HL-60/S4 (cell line): ENCODE results near the gene GNB1.

Experiments
- in situ Hi-C: fragments of 300-500 bp; cut with MboI; formaldehyde crosslinking; loops from 2 replicates; pipeline ENCODE4 v1.14.3; 2022; ENCODE audit warnings: low sequenced_read_pairs

Gene GNB1

GRCh38 chr1:1786836-1787605 lies 103.9 kb downstream of the GNB1 start:
- in situ Hi-C loops, result no loop called here

DNA sequence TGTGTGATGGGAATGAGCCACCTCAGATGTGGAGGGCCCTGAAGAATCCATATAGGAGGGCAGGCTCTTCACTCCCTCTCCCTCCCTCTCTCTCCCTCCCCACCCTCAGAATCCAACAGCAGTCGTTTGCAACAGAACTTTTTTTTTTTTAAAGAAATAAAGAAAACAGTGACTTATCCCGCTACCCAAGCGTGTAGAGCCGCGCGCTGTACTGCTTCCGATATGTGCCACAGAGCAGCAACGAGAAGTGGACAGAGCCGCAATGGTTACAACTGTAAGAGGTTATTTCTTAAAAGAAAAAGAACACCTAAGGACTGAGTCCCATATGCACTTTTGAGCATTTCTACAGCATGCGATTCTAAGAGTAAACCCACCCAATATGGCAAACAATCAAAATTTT lies 105.2 kb downstream of the GNB1 start:
- in situ Hi-C loops, result no loop called here

DNA sequence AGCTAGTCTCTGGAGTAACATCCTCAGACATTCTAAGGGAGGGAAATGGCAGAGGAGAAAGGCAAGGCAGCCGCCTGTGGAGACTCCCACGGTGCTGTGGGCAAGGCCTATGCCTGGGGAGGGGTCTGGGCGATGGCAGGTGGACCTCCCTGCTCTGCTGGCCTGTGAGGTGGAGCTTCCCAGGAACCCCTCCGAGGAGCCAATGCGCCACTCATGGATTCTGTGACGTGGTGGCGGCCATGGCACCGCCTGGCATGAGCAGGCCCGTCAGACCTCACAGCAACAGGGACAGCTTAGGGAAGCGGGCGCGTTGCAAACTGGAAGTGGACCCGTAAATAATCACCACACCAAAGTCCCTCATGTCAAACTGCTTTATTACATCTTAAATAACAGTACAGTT lies 106.0 kb downstream of the GNB1 start:
- in situ Hi-C loops, result no loop called here

DNA sequence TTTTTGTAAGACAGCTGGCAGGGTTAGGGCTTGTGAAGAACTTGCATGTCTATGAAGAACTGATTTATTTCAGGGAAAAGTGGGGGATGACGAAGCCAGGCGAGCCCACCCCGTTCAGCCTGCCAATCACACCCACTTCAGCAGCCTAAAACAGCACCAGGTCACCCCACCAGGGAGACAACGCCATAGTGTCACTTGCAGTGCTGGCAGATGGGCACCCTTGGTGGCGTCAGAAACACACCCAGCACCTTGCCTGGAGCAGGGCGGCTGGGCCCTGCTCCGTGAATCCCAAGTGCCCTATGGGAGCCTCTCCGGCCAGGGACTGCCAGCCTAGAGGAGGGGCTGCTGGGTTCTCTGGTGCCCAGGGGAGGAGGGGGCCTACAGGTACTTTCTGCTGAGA lies 107.6 kb downstream of the GNB1 start:
- in situ Hi-C loops, result no loop called here

DNA sequence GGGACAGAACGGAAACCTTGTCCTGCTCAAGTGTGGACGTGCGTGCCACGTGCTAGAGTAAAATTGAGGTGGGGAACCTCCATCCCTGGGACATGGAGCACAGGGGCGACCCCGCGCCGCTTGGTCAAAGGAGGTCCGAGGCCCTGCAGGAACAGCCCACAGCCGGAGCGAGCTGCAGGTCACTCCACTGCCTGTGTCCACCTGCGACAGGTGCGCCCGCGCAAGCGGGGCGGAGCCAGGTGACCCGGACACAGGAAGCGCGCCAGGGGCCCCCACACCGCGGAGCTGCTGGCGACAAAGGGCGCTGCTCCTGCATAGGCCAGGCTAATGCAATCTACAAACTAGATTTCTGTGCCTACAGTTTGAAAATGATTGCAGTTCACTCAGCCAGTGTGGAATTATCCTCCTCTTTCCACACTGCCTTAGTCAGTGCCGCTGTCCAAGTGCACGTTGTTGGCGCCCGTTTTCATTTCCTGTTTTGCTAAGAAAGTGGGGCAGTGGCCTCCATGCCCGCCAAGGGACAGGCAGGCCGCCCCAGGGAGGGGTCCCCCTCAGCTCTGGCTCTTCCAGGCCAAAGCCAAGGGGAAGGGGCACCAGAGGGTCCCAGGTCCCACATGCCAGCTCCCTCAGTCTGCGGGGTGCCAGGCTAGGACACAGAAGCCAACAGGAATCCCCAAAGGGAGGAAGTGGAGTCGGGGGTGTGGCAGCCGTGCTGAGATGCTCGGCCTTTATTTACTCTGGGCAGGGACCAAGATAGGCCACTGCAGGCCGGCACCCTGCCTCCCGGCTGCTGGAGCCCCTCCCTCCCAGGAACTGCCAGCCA lies 108.3 kb downstream of the GNB1 start:
- in situ Hi-C loops, result no loop called here

- in situ Hi-C loops, result no loop called here
Measured at GRCh38 chr1:1781526-1781903, 109.4 kb downstream of the GNB1 start.

DNA sequence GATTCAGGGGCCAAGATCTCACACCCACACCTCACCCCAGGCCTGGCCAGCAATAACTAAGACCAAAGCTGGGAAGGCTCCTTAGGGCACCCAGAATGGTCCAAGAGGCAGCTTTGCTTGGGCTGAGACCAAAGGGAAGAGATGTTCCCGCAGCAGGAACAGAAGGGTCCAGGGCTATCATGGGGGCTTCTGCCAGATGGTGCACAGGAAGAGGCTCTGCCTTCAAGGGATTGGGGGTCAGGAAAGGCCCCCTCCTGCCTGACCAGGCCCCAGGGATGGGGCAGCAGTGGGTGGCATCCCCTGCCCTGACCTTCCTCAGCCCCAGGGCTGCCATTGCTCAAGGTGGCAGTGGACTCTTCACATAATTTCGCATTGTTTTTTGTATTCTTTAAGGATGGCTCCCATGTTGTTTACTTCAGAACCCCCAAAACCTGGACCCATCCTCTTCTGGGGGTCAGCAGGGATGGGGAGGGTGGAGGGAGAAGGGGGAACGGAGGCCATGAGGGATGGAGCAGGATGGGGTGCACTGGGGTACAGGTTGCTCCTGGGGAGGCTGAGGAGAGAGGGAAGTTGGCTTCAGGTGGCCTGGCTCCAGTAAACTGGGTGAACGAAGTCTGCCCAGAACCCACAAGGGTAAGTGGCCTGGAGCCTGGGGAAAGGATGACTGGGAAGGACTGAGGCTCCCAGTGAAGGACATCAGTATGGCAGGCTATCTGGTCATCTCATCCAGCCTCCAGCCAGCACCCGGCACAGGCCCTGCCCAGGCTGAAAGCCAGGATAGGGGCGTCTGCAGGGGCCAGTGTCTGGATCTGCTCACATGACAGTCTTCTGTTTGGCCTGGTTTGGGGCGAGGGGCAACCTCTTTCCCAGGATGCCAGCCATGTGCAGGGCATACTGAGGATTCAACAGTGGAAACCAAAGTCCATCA lies 110.0 kb downstream of the GNB1 start:
- in situ Hi-C loops, result no loop called here

GRCh38 chr1:1779691-1780597 lies 110.9 kb downstream of the GNB1 start:
- in situ Hi-C loops, result no loop called here

DNA sequence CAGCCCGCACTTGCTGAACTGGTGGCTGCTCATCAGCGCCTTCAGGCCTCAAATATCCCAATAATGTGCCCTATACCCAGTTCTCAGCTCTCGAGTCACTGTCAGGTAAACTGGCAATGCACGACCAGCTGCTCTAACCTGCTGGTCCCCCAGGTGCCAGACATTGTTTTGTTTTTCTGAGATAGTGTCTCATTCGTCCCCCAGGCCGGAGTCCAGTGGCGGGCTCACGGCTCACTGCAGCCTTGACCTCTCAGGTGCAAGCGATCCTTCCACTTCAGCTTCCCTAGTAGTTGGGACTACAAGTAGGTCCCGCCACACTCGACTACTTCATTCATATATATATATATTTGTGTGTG lies 111.6 kb downstream of the GNB1 start:
- in situ Hi-C loops, result no loop called here

DNA sequence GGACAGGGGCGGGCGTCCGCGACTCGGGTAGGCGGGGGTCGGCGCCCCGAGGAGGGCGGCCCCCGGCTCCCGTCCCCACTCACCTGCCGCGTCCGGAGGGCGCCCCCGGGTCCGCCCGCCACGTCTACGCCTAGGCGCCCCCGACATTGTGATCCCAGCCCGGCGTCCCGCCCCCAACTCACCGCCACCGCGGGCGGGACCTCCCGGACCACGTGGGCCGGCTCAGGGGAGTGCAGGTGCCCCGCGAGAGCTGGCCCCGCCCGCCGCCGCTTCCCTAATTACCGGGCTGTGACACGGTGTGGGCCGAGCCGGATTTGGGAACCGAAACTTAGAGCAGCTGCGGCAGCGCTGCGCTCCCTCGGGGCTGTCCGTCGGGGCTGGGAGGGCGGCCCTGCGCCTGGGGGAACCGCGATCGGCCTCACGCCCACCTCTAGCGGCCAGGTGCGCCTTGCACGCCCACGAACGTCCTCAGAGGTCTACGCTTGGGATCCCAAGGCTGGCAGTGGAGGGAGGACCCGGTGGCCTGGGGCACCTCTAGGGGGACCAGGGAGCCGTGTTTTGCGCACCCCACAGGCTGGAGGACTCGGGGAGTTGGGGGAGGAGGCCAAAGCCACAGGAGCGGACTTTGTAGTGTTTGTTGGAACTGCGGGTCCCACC lies 112.1 kb downstream of the GNB1 start:
- in situ Hi-C loops, result no loop called here

- in situ Hi-C loops, result no loop called here
Measured at GRCh38 chr1:1777950-1778662, 112.8 kb downstream of the GNB1 start, which contains the start of gene NADK. NADK (minus strand) TSS chr1:1778470; CDS start chr1:1765406, 13,064 bp downstream.

GRCh38 chr1:1777583-1777899 lies 113.3 kb downstream of the GNB1 start:
- in situ Hi-C loops, result no loop called here

DNA sequence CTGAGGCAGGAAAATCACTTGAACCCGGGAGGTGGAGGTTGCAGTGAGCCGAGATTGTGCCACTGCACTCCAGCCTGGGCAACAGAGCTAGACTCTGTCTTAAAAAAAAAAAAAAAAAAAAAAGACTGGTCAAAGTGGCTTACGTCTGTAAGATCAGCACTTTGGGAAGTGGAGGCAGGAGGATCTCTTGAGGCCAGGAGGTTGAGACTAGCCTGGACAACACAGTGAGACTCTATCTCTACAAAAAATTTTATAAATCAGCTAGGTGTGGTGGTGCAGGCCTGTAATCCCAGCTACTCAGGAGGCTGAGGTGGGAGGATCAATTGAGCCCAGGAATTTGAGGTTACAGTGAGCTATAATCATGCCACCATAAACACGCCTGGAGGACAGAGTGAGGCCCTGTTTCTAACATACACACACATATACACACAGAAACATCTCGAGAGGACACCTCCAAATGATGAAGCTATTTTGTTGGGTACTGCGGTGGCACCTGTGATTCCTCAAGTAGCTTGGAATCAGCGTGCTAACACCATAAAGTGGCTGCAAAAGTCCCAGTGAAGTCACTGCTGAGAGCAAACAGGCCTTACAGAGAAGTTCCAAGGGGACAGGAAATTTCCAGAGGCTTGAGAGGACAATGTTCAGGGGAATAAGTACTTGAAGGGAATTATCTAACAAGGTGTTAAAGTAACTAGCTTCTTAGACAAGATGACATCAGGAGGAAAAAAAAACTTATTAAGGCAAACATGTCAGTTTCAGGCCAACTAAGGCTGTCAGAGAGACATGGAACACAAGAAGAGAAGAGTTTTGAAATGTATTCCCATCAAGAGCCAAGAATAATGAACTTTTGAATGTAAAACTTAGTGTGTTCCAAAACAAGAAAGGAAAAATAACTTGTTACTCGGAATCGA lies 114.0 kb downstream of the GNB1 start:
- in situ Hi-C loops, result no loop called here

DNA sequence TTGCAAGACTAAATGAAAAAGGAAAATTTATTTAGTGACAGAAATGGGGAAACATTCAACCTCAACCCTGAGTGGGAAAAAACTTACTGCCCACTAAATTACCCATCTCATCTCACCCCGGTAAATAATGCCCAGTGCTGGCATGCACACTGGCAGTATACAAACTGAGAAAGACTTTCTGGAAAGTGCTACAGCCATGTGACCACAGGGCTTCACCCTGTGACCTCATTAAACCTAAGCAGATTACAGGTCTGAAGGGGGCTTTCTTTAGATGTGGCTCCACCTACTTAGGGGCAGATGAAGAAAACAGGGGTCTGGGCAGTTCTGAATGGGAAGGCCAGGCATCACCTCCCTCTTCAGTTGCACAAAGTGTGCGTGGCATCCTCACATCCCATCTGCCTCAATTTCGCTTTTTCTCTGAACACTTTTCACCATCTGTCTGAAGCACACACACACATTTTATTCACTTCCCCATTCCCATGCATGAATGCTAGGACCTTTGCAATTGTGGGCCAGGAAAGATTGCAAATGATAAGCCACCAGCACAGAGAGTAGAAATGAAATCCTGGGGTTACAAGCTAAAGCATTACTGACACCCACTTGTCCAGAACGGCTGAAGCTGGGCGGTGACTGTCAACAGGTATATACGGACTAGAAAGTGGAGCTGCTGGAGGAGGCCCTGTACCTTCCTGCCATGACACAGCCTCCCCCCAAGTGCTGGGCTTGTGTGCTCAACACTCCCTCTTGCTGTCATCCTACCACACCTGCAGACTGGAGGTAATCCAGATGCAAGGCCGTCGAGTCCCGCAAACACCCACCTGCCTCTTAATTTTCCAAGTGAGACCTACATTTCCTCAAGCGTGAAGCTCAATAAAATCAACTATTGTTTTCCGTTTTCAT lies 115.3 kb downstream of the GNB1 start:
- in situ Hi-C loops, result no loop called here

GRCh38 chr1:1773874-1774273 lies 117.0 kb downstream of the GNB1 start:
- in situ Hi-C loops, result no loop called here

GRCh38 chr1:1771096-1771495 lies 119.8 kb downstream of the GNB1 start:
- in situ Hi-C loops, result no loop called here

DNA sequence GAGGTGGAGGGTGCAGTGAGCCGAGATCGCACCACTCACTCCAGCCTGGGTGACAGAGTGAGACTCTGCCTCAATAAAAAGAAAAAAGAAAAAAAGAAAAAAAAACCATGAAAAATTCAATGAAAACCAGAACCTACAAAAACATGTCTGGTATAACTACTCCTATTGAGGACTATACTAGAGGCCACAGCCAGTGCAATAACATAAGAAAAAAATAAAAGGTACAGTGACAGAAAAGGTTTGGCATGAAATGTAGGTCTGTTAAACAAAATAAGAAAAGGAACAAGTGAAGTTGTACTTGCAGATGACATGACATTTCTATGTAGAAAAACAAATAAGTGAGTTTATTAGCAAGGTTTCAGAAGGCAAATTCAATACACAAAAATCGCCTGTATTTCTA lies 120.8 kb downstream of the GNB1 start:
- in situ Hi-C loops, result no loop called here
